C4-2B (cell line): ENCODE data around the gene SNAPC4.

Source experiments
- ZFX ChIP-seq: fragments of 450-650 bp; IDR thresholded peaks from 2 replicates; pipeline ENCODE4 v1.6.1; 2017
- TF ChIP-seq, protein P1 (sequence below): fragments of 450-650 bp; conservative IDR thresholded peaks from 2 replicates; pipeline ENCODE4 v1.5.1; 2017; ENCODE audit warnings: mild to moderate bottlenecking

- TF ChIP-seq, protein P1, sequence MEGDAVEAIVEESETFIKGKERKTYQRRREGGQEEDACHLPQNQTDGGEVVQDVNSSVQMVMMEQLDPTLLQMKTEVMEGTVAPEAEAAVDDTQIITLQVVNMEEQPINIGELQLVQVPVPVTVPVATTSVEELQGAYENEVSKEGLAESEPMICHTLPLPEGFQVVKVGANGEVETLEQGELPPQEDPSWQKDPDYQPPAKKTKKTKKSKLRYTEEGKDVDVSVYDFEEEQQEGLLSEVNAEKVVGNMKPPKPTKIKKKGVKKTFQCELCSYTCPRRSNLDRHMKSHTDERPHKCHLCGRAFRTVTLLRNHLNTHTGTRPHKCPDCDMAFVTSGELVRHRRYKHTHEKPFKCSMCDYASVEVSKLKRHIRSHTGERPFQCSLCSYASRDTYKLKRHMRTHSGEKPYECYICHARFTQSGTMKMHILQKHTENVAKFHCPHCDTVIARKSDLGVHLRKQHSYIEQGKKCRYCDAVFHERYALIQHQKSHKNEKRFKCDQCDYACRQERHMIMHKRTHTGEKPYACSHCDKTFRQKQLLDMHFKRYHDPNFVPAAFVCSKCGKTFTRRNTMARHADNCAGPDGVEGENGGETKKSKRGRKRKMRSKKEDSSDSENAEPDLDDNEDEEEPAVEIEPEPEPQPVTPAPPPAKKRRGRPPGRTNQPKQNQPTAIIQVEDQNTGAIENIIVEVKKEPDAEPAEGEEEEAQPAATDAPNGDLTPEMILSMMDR = no peak
- no peak for TF ChIP-seq ZFX
Measured at GRCh38 chr9:136443087-136443486, 43.1 kb upstream of the SNAPC4 start.
